HCT116 (cell line): ENCODE results near the gene PPT2. TPM values are rescaled to one million over a fixed set of nuclear protein-coding genes. Genes with fewer than 3 reads are reported as not detected.

Experiments used
- ATAC-seq: fragments of 200-7000 bp; cut with Tn5 transposase; 2 replicates; pipeline ENCODE4 v1.9.1; 2020; ENCODE audit warnings: mild to moderate bottlenecking, moderate library complexity
- BruUV-seq: library from RNA; stranded (reverse); fragments of 400-500 nt; replicated peaks from 2 replicates; lab custom pipeline; 2021; lab: Mats Ljungman, UMichigan
- CTCF ChIA-PET: fragments of 300-600 bp; sonication (Branson Sonifier 250); formaldehyde crosslinking; loops from one replicate; lab custom pipeline; 2021; ENCODE audit warnings: antibody characterized with exemption; lab: Charles Lee
- POLR2A ChIA-PET: fragments of 300-600, 350-600 bp; sonication (Branson Sonifier 250); formaldehyde crosslinking; loops from one replicate; lab custom pipeline; 2021; ENCODE audit warnings: antibody characterized with exemption; lab: Charles Lee
- RAD21 ChIA-PET, 2 experiments: fragments of 300-600 bp; sonication (Branson Sonifier 250); formaldehyde crosslinking; loops; one replicate each; lab custom pipeline; 2023; ENCODE audit warnings: low total read pairs in 2 of 2; ENCODE audit not compliant: uncharacterized antibody in 2 of 2, unreplicated experiment in 2 of 2, low non-redundant PET in 1 of 2; lab: Charles Lee
- DNase-seq: peaks from one replicate; pipeline ENCODE4 v3.0.0-alpha.2; 2010; ENCODE audit warnings: low read depth, low spot score
- H2AFZ ChIP-seq: fragments of 200-600 bp; shearing (Covaris generic), sonication (generic); 2 replicates; pipeline ENCODE4 v1.6.1; 2017; ENCODE audit warnings: low read depth, mixed run types, mixed read lengths, antibody characterized with exemption, low read length; ENCODE audit not compliant: poor library complexity, severe bottlenecking
- H3K27ac ChIP-seq: 2 replicates; pipeline ENCODE4 v1.5.1; 2012; ENCODE audit warnings: low read depth, low read length
- H3K27me3 ChIP-seq: fragments of 200-600 bp; sonication (generic); 2 replicates; pipeline ENCODE4 v1.6.1; 2016; ENCODE audit warnings: mixed run types, low read length, mixed read lengths; ENCODE audit not compliant: insufficient read depth
- H3K36me3 ChIP-seq, 2 experiments: fragments of 200-500 bp in 1 of 2; fragments of 200-600 bp in 1 of 2; sonication (Bioruptor generic) in 1 of 2; sonication (generic) in 1 of 2; 2 replicates each; pipeline versions ENCODE4 v1.5.1 to v1.6.1; 2014 to 2016; ENCODE audit warnings: low read length in 2 of 2, inconsistent platforms in 1 of 2, mixed read lengths in 1 of 2, mixed run types in 1 of 2; ENCODE audit not compliant: insufficient read depth in 2 of 2, control insufficient read depth in 1 of 2
- H3K4me1 ChIP-seq, 2 experiments: fragments of 200-600 bp in 1 of 2; sonication (generic) in 1 of 2; 2 replicates each; pipeline versions ENCODE4 v1.5.1 to v1.6.1; 2012 to 2017; ENCODE audit warnings: low read length in 2 of 2, inconsistent platforms in 1 of 2, mild to moderate bottlenecking in 1 of 2, mixed read lengths in 1 of 2, mixed run types in 1 of 2, moderate library complexity in 1 of 2; ENCODE audit not compliant: insufficient read depth in 2 of 2, control insufficient read depth in 1 of 2
- H3K4me2 ChIP-seq: fragments of 200-600 bp; sonication (generic); 2 replicates; pipeline ENCODE4 v1.6.1; 2017; ENCODE audit warnings: mixed run types, low read length, mixed read lengths
- H3K4me3 ChIP-seq, 2 experiments: fragments of 200-600 bp in 1 of 2; sonication (generic) in 1 of 2; replicated peaks in 1 of 2; 2 replicates each; pipeline ENCODE4 v1.5.1; 2011 to 2016; ENCODE audit warnings: low read length in 2 of 2, control low read depth in 1 of 2, low read depth in 1 of 2, mild to moderate bottlenecking in 1 of 2, mixed read lengths in 1 of 2, mixed run types in 1 of 2
- H3K79me2 ChIP-seq: fragments of 200-600 bp; sonication (generic); 2 replicates; pipeline ENCODE4 v1.6.1; 2017; ENCODE audit warnings: mild to moderate bottlenecking, mixed run types, low read length, moderate library complexity, mixed read lengths; ENCODE audit not compliant: insufficient read depth
- H3K9ac ChIP-seq: fragments of 200-600 bp; sonication (generic); 2 replicates; pipeline ENCODE4 v1.6.1; 2016; ENCODE audit warnings: low read length, mixed read lengths
- H3K9me2 ChIP-seq: fragments of 200-600 bp; sonication (generic), shearing (Covaris generic); 2 replicates; pipeline ENCODE4 v1.6.1; 2017; ENCODE audit warnings: mixed run types, mild to moderate bottlenecking, moderate library complexity; ENCODE audit not compliant: insufficient read depth
- H3K9me3 ChIP-seq, 2 experiments: fragments of 200-500 bp in 1 of 2; fragments of 200-600 bp in 1 of 2; sonication (Bioruptor generic) in 1 of 2; sonication (generic) in 1 of 2; 2 replicates each; pipeline ENCODE4 v1.6.1; 2014 to 2017; ENCODE audit warnings: low read length in 2 of 2, mixed read lengths in 2 of 2, inconsistent platforms in 1 of 2, low read depth in 1 of 2, mild to moderate bottlenecking in 1 of 2, mixed run types in 1 of 2, moderate library complexity in 1 of 2; ENCODE audit not compliant: control insufficient read depth in 1 of 2, insufficient read depth in 1 of 2
- H4K20me1 ChIP-seq: fragments of 200-600 bp; sonication (generic), shearing (Covaris generic); 2 replicates; pipeline ENCODE4 v1.6.1; 2017; ENCODE audit warnings: mixed run types, mild to moderate bottlenecking, moderate library complexity; ENCODE audit not compliant: insufficient read depth
- CBX3 ChIP-seq: IDR thresholded peaks from 2 replicates; pipeline ENCODE4 v1.6.1; 2012; ENCODE audit warnings: low read depth
- EGR1 ChIP-seq: IDR thresholded peaks from 2 replicates; pipeline ENCODE4 v1.6.1; 2012; ENCODE audit warnings: low read depth
- JUND ChIP-seq: IDR thresholded peaks from 2 replicates; pipeline ENCODE4 v1.6.1; 2012
- POLR2A ChIP-seq: IDR thresholded peaks from 2 replicates; pipeline ENCODE4 v1.7.0; 2011; ENCODE audit warnings: borderline replicate concordance; ENCODE audit not compliant: insufficient read depth, insufficient read length; ENCODE audit errors: extremely low read depth
- POLR2AphosphoS5 ChIP-seq: IDR thresholded peaks from 2 replicates; pipeline ENCODE4 v1.6.1; 2011; ENCODE audit warnings: mild to moderate bottlenecking, low read depth, low read length, moderate library complexity
- SP1 ChIP-seq: IDR thresholded peaks from 2 replicates; pipeline ENCODE4 v1.6.1; 2012; ENCODE audit warnings: low read depth
- TCF7L2 ChIP-seq: IDR thresholded peaks from 2 replicates; pipeline ENCODE4 v1.7.0; 2011; ENCODE audit warnings: borderline replicate concordance, inconsistent platforms; ENCODE audit not compliant: insufficient read depth, insufficient read length; ENCODE audit errors: extremely low read depth
- ZFX ChIP-seq: fragments of 450-650 bp; IDR thresholded peaks from 2 replicates; pipeline ENCODE4 v1.6.1; 2017
- intact Hi-C: fragments of 100-400 bp; cut with micrococcal nuclease; formaldehyde crosslinking; loops from 2 replicates; pipeline ENCODE4 v1.10.0; 2022
- total RNA-seq: library from RNA; stranded (reverse); gene quantifications from one replicate; pipeline ENCODE4 v1.2.1, GENCODE V29; 2021; ENCODE audit not compliant: unreplicated experiment
- TF ChIP-seq, protein P1 (sequence below): IDR thresholded peaks from 2 replicates; pipeline ENCODE4 v1.6.1; 2011; ENCODE audit warnings: mild to moderate bottlenecking, low read length, moderate library complexity; ENCODE audit not compliant: insufficient replicate concordance; ENCODE audit errors: extremely low read depth
- TF ChIP-seq, protein P2 (sequence below): IDR thresholded peaks from 2 replicates; pipeline ENCODE4 v1.6.1; 2012

Gene PPT2
- total RNA-seq, 1 experiment from 2014 or later: 21.0 TPM

DNA sequence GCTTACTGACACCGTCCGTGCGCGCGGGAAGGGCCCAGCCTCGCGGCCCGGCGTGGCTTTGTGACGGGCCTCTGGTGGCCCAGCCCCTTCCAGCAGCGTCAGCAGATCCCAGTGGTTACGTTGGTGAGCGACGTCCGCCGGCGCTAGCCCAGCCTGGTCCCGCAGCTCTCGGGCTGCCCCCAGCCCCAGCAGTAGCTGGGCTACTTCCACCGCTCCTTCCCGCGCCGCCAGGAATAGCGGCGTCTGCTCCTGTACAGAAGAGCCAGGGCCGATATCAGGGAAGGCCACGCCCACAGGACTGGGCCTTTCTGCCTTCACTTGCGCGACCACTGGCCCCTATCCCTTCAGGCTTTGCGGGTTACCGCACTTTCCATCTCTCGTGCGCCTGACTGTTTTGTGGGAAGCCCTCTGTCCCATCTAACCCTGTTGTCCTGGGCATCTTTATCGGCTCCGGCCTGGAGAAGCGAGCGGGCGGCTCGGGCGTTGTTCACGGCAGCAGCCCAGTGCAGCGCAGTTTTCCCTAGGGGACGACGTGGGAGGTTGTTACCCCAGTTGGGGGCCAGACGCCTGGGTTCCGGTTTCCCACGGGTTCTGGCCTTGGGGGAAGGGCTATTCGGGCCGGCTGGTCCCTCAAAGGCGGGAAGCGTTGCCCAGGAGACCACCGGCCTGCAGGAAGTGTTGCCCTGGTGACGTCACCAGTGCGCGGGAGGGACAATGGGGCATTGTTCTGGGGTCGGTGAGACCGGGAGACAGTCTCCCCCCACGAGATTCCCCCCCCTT is 42.2 kb downstream of the PPT2 start:
- no peaks in the 10 kb centered on the region for H3K9me2 ChIP-seq
- H3K27ac ChIP-seq: peak overlapping the region; percentile 99
- H3K4me1 ChIP-seq: peaks cover 24 to 53% of the 10 kb centered on the region in 2 experiments
- ChIA-PET CTCF (interaction anchor here (0.7 to 1.5 kb wide), 10 partner anchors 10 to 880 kb away, joined by 3 to 18 read pairs (median 4); partner anchors contain the start of genes ABHD16A, FKBPL, HLA-DPB1 and RNF5), RAD21 (interaction anchor here (0.5 to 1.2 kb wide), 4 partner anchors 43 to 68 kb away, joined by 3 to 6 read pairs (median 4); partner anchors contain the start of genes ATF6B (in 1 of the 2) and FKBPL (in 1 of the 2)), POLR2A (interaction anchor here (0.8 to 1.8 kb wide), 14 partner anchors 9 to 1122 kb away, joined by 3 to 11 read pairs (median 4); partner anchors contain the start of genes AGPAT1, ATF6B, DXO and FKBPL)
- H3K9ac ChIP-seq: peak overlapping the region; percentile 97
- intact Hi-C loops: loop anchor here (1.0 kb wide), 3 partner anchors 66 to 109 kb away; partner anchors contain the start of gene FKBPL
- H4K20me1 ChIP-seq: no peaks in the 10 kb centered on the region
- H3K79me2 ChIP-seq: no peaks in the 10 kb centered on the region
- H2AFZ ChIP-seq: no peak overlapping the region
- TF ChIP-seq JUND (no peak), TCF7L2 (peak; percentile 66), POLR2A (peak; percentile 25), CBX3 (no peak), EGR1 (no peak), ZFX (peak; percentile 87), POLR2AphosphoS5 (peak; percentile 91), SP1 (no peak)
- TF ChIP-seq, protein P1, sequence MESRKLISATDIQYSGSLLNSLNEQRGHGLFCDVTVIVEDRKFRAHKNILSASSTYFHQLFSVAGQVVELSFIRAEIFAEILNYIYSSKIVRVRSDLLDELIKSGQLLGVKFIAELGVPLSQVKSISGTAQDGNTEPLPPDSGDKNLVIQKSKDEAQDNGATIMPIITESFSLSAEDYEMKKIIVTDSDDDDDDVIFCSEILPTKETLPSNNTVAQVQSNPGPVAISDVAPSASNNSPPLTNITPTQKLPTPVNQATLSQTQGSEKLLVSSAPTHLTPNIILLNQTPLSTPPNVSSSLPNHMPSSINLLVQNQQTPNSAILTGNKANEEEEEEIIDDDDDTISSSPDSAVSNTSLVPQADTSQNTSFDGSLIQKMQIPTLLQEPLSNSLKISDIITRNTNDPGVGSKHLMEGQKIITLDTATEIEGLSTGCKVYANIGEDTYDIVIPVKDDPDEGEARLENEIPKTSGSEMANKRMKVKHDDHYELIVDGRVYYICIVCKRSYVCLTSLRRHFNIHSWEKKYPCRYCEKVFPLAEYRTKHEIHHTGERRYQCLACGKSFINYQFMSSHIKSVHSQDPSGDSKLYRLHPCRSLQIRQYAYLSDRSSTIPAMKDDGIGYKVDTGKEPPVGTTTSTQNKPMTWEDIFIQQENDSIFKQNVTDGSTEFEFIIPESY: no peak
- TF ChIP-seq, protein P2, sequence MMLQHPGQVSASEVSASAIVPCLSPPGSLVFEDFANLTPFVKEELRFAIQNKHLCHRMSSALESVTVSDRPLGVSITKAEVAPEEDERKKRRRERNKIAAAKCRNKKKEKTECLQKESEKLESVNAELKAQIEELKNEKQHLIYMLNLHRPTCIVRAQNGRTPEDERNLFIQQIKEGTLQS: no peak
- H3K27me3 ChIP-seq: no peaks in the 10 kb centered on the region
- DNase-seq (peak; percentile 73), ATAC-seq (peak; percentile 42)
- H3K4me3 ChIP-seq: peak overlapping the region; percentile 70 to 76
- no peaks in the 10 kb centered on the region for H3K36me3 ChIP-seq
- H3K9me3 ChIP-seq: no peaks in the 10 kb centered on the region
- H3K4me2 ChIP-seq: peak overlapping the region; percentile 89
- TSS peak; percentile 93 for BruUV-seq
